ENCODE results near the gene PPP2R2C.
A peak's percentile ranks its signal among the peaks of the same experiment; 100 is the strongest.

The PPP2R2C gene

GRCh38 chr4:6424425-6424824 is 48.0 kb downstream of the PPP2R2C start:
- no peak for DNase-seq (ENCODE audit: low spot score)

DNA sequence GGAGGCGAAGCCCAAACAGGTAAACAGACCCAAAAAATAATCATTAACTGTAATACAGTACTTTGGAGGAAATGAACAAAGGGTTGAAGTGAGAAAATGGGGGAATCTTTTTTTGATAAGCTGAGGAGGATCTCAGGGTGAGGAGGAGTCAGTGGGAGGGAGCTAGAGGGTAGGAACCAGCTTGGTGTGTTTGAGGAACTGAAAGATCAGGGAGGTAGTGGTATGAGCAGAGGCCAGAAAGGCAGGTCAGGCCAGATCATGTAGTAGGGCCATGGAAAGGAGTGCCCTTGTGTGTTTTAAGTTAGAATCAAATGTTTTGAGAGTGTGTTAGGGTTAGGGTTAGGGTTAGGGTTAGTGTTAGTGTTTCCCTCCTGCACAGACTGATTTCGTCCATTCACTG is 48.8 kb downstream of the PPP2R2C start:
- no peak for DNase-seq (ENCODE audit: low spot score)

DNA sequence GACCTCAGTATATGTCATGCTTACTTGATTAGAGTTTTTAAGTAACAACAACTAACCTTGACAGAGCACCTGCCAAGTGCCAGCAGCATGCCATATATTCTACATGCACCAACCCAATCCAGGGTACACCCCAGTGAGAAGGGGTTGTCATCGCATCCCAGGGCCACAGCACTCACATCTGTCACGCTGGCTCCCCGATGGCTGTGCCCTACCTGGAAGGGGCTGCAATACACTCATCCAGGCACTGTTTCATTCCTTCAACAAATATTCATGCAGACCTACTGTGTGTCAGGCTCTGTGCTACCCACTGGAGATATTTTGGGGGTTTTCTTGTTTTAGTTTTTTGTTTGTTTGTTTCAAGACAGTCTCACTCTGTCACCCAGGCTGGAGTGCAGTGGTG is 49.5 kb downstream of the PPP2R2C start:
- no peak for DNase-seq (ENCODE audit: low spot score)

DNA sequence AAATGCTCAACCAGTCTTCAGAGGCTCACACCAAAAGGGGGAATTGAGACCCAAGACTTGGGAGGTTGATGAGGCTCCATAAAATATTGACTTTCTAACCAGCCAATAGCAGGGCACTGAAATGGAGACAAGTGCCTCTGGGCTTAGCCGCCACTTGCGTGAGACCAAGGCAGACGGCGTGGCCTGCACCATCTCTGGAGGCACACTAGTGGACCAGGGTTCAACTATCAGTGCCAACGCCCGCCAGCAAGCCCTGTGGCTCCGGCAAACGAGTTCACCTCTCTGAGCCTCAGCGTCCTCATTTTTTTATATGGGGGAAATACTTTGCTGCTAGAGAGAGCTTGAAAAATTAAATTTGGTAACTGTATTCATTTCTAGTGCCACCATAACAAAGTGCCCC is 50.3 kb downstream of the PPP2R2C start:
- no peak for DNase-seq (ENCODE audit: low spot score)

GRCh38 chr4:6421397-6421796 is 51.0 kb downstream of the PPP2R2C start:
- no peak for DNase-seq (ENCODE audit: low spot score)

- no peak for DNase-seq (ENCODE audit: low spot score)
These were observed 51.4 kb downstream of the PPP2R2C start for GRCh38 chr4:6420972-6421371.

GRCh38 chr4:6420036-6420435 is 52.4 kb downstream of the PPP2R2C start:
- DNase-seq (ENCODE audit: low spot score), result no peak

DNA sequence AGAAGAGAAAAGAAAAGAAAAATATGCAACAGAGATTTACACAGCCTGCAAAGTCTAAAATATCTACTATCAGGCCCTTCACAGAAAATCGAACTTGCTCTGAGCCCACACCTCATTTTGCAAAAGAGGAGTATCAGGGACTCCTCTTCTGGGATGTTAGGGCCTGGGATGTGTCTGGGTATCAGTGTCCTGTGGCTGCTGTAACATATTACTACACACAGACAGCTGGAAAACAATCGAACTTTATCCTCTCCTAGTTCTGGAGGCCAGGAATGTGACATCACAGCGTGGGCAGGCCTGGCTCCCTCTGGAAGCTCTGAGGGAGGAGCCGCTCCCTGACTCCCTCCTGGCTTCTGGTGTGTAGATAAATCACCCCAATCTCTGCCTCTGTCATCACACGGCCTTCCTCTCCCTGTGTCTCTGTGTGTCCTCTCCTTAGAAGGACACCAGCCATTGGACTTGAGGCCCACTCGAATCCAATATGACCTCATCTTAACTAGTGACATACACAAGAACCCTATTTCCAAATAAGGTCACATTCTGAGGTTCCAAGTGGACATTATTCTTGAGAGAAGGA is 52.9 kb downstream of the PPP2R2C start:
- peak; percentile 17 for DNase-seq (ENCODE audit: low spot score)

DNA sequence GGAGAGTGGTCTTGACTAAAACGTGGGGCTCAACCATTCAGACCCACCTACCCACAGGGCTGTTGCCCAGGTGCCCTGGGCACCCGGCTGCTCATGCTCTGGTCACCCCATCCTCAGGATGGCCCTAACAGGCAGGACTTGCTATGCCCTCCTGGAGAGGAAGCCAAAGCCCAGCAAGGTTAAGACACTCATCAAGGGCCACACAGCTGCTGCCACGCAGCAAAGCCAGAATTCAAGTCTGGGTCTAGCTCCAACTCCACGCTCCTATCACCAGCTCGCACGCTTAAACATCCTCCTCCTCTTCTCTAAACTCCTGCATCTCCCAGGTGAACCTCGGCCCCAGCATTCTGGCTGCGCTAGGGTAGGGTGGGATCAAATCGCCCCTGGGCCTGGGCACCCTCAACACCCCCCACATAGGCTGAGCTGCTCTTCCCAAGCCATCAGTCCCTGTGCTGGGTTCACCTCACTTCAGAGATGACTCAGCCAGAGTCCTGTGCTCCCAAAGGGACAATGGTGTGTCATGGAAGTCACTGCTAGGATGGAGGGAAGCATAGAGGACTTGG is 54.1 kb downstream of the PPP2R2C start:
- DNase-seq (ENCODE audit: low spot score), result no peak

DNA sequence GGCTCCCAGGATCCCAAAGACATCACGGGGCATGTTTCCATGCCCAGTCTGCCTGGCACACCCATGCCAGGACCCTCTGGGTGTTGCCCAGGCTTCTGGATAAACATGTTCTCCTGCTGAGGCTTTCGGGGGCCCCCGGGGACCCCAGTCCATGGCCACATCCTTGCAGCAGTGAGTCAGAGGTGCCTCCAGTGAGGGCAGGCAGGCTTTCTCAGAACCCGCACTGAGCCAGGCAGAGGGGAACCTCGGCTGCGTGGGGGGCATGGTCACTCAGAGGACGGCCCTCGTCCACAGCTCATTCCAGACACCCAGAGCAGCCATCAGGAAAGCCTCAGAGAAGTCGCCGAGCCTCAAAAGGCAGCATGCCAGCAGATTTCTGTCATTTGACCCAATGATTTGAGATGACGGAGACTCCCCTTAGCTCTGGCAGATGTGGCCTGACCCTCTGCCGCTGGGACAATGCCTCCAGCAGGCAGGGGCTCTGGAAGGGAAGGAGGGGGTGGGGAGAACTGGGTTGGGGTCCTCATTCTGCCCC is 54.8 kb downstream of the PPP2R2C start:
- no peak for DNase-seq (ENCODE audit: low spot score)

DNA sequence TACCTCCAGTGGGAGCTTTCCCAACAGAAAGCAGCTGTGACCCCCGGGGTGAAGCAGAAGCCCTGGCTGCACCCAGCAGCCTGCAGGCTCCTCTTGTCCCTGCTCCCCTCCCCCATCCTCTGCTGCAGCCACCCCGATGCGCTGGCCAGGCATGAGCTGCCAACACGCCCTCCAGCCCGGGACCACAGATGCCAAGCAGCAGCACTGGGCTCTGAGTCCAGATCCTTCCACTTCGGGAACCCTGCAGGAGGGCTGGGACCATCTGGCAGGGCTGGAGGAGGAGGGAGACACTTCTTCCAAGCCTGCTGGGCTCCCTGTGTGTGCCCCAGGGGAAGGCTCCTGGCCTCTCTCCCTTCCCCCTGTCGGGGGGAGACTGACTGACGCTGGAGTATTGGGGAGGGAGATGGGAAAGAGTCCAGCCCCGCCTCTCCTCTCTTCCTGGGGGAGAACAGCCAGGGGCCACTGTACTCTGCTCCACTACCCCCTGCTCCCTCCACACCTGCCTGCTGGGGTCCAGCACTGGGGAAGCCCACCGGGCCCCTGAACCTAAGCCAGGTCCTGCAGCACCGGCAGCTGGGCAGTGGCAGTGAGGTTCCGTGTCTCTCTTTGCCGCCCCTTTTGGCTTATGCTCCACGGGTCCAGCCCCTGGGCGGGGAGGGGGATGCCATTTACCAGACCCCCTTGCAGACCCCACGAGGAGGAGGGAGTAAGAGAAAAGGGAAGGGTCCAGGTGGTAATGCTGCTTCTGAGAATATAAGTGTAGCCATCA is 55.7 kb downstream of the PPP2R2C start:
- no peak for DNase-seq (ENCODE audit: low spot score)

DNA sequence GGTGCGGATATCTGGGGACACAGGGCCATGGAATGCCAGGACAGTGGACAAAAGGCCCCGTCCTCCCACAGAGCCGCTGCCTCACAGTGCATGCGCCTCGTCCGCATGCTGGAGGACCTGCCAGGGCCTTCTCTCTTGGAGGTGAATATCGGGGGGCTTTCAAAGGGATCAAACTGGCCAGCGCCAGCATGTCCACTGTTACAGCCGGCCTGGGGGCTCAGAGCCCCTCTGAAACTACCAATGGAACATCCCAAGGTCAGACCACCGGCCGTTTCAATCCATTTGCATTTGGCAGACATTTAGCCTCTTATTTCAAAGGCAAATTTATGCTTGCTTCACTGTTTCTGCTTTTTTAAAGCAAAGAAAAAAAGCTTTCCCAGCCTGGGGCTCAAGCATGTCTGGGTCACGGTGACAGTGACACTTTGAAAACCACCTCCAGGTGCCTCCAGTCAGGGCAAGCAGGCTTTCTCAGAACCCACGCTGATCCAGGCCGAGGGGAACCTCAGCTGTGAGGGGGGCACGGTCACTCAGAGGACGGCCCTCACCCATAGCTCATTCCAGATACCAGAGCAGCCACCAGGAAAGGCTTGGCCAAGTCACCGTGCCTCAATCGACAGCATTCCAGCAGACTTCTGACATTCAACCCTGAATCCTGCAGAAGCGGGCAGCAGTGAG is 57.2 kb downstream of the PPP2R2C start:
- no peak for DNase-seq (ENCODE audit: low spot score)

DNA sequence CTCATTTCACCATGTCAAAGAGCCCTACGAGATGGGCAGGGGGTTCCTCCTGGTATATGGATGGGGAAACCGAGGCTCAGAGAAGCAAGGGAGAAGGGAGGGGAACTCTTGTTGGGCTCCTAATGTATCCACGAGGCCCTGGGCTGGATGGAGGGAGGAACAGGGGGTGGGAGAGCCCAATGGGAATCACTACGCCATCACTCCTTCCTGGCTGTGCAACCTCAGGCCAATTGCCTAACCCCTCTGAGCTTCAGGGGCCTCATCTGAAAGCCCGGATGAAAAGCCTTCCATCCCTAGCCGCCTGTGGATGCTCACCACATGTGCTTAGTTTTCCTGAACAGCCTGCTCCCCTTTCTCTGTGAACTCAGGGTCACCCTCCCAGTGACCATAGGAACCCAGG is 57.8 kb downstream of the PPP2R2C start:
- DNase-seq (ENCODE audit: low spot score), result no peak

DNA sequence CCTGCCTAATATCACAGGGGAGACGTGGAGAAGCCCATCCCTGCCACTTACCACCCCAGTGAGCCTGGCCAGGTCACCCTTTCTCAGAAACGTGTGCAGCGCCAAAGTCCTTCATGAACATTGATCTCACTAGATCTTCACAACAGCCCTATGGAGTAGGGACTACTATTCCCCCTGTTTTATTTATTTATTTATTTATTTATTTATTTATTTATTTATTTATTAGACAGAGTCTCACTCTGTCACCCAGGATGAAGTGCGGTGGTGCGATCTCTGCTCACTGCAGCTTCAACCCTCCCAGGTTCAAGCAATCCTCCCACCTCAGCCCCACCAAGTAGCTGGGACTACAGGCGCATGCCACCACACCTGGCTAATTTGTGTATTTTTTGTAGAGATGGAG is 61.8 kb downstream of the PPP2R2C start:
- no peak for DNase-seq (ENCODE audit: low spot score)

DNA sequence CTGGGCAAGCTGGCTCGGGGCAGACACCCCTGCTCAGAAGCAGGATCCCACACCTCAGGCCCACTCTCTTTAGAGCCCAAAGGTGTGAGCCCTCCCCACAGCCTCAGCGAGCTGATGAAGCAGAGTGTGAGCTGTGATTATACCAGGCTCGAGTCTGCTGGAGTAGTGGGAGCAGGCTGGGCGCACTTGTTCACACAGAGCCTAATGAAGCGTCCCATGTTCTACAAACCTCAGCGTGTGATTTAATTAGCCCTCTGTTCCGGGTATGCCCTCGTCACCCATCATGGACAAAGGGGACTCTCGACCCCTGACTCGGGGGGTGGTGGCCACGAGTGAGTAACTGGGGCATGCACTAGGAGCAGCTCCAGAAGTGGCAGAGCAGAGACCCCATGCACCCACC is 62.3 kb downstream of the PPP2R2C start:
- DNase-seq (ENCODE audit: low spot score), result no peak

DNA sequence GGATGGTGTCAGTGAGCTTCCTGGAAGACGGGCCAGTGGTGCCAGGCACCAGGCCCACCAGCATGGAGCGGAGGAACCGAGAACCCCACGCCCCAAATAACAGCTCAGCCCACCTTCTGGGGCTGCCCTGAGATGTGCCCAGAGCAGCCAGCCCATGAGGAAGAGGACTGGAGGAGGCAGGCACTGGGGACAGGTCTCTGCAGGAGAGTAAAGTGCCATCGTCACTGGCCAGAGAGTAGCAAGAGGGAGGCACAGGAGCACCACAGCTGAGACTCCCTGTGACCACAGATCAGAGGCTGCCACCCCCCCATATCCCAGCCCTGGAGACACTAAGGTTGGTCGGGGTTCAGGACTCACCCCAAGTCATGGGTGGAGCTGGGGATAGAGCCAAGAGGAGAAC is 63.0 kb downstream of the PPP2R2C start:
- DNase-seq (ENCODE audit: low spot score), result no peak

- DNase-seq (ENCODE audit: low spot score), result no peak
These were observed 64.2 kb downstream of the PPP2R2C start for GRCh38 chr4:6408263-6408662.

- DNase-seq (ENCODE audit: low spot score), result no peak
These were observed 67.1 kb downstream of the PPP2R2C start for GRCh38 chr4:6405397-6405706.

GRCh38 chr4:6404611-6405396 is 67.6 kb downstream of the PPP2R2C start:
- no peak for DNase-seq (ENCODE audit: low spot score)

GRCh38 chr4:6403400-6403685 is 69.1 kb downstream of the PPP2R2C start:
- DNase-seq (ENCODE audit: low spot score), result no peak

GRCh38 chr4:6402566-6403399 is 69.6 kb downstream of the PPP2R2C start:
- DNase-seq (ENCODE audit: low spot score), result no peak

DNA sequence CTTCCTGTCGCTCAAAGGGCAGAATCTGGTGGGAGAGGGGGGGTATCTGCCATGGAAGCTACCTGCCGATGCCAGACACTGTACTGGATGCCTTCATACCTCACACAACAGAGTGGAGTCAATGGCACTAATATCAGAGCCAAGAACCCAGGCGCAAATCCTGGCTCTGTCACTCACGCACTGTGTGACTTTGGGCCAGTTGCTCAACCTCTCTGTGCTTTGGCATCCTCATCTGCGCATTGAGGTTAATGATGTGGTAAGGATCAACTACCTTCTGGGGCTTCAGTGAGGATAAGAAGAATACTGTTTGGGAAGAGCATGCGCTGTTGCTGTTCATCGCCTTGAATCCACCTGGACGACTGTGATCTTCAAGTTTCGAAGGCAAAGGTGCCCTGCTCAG is 70.6 kb downstream of the PPP2R2C start:
- no peak for DNase-seq (ENCODE audit: low spot score)

All from AG08395 (cell line).